Measurements from ENCODE around the gene GRM4. TPM values are rescaled to one million over a fixed set of nuclear protein-coding genes. Genes with fewer than 3 reads are reported as not detected.
A peak's percentile ranks its signal among the peaks of the same experiment; 100 is the strongest.

The GRM4 gene
- total and polyA plus RNA-seq, 9 of the 15 experiments (the other 6 are each of a cell fraction or from before 2014, with no cell fraction given): 0.18 TPM; not detected in 8

DNA sequence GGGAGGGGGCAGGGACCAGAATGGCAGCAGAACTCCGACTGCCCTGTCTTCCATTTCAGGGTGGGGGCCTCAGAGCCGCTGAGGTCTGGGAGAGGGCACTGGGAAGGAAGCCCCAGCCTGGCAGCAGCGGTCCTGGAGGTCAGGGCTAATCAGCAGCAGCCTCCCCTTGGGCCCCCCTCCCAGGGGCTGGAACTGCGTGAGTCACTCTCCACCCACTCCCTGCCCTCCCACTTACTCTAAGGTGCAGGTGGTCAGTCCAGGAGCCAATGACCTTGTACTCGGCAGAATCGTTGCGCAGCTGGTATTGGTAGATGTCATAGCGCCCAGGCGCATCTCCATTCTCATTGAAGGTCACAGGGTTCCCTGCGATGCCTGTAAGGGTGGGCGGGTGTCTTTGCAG is 105.9 kb downstream of the GRM4 start:
- intact Hi-C loops (cut with micrococcal nuclease): no loop called here

More for the DNA sequence above, 105.9 kb downstream of the GRM4 start:
- ATAC-seq: peak; percentile 41; the same call in 1 of the 3 replicates
- peaks cover 0 to 14% of the 10 kb centered on the region in 2 experiments; a peak in 1 of 5 replicates for H3K4me1 ChIP-seq (replicated peaks in 1 of 2; ENCODE audit: control insufficient read depth in 2 of 2, insufficient read depth in 2 of 2, low read length in 2 of 2)
- FAIRE-seq: no peak
- peak; percentile 46 to 74 (median 63) for DNase-seq (ENCODE audit: extremely low read depth in 1 of 4, low spot score in 3 of 4)
- no peaks in the 10 kb centered on the region for H3K36me3 ChIP-seq (ENCODE audit: control insufficient read depth, insufficient read depth, low read length)
- H3K4me3 ChIP-seq: no peak overlapping the region
- BruUV-seq (replicated peaks): no TSS peak
- no peaks in the 10 kb centered on the region for H3K9me1 ChIP-seq (ENCODE audit: control insufficient read depth, insufficient read depth, low read length)
- no peaks in the 10 kb centered on the region; the same call in 1 of the 2 replicates for H3K9me3 ChIP-seq (replicated peaks; ENCODE audit: control insufficient read depth, insufficient read depth, low read depth, low read length)
- WGBS (ENCODE audit: insufficient coverage, low coverage, missing lambda C conversion rate): 2% methylated on average over 11 of the region's 11 CpGs
- H3K27me3 ChIP-seq (ENCODE audit: control insufficient read depth in 2 of 2, insufficient read depth in 2 of 2, low read length in 2 of 2): peaks cover 38 to 50% of the 10 kb centered on the region in 2 experiments
- TF ChIP-seq, protein P1, sequence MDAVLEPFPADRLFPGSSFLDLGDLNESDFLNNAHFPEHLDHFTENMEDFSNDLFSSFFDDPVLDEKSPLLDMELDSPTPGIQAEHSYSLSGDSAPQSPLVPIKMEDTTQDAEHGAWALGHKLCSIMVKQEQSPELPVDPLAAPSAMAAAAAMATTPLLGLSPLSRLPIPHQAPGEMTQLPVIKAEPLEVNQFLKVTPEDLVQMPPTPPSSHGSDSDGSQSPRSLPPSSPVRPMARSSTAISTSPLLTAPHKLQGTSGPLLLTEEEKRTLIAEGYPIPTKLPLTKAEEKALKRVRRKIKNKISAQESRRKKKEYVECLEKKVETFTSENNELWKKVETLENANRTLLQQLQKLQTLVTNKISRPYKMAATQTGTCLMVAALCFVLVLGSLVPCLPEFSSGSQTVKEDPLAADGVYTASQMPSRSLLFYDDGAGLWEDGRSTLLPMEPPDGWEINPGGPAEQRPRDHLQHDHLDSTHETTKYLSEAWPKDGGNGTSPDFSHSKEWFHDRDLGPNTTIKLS (IDR thresholded peaks at IDR 0.05; ENCODE audit: borderline replicate concordance, low read depth): no peak
- no peak for TF ChIP-seq RBM39 (optimal IDR thresholded peaks at IDR 0.05; ENCODE audit: low read depth, low read length)
- TF ChIP-seq ZBTB7A (IDR thresholded peaks at IDR 0.05; ENCODE audit: borderline replicate concordance, control insufficient read depth, low read depth, low read length): peak; percentile 63; the same call in 1 of the 2 replicates
- TF ChIP-seq EGR1 (conservative IDR thresholded peaks at IDR 0.05): peak; percentile 92
- TF ChIP-seq, protein P2, sequence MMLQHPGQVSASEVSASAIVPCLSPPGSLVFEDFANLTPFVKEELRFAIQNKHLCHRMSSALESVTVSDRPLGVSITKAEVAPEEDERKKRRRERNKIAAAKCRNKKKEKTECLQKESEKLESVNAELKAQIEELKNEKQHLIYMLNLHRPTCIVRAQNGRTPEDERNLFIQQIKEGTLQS (IDR thresholded peaks at IDR 0.05): peak; percentile 21; the same call in 1 of the 2 replicates
- TF ChIP-seq, protein P2 (CRISPR knock-in tag; conservative IDR thresholded peaks at IDR 0.05): no peak
- peak; percentile 71; the same call in 1 of the 2 replicates for TF ChIP-seq JUND (IDR thresholded peaks at IDR 0.05; ENCODE audit: borderline replicate concordance, low read depth, low read length)
- no peak for TF ChIP-seq JUND (tag; IDR thresholded peaks at IDR 0.05; ENCODE audit: borderline replicate concordance, low read depth, low read length)
- peak; percentile 42; the same call in 1 of the 2 replicates for TF ChIP-seq CBFA2T3 (IDR thresholded peaks at IDR 0.05)
- CTCF ChIA-PET (ENCODE audit: low intra/inter-chr PET ratio): no interaction called here
- H3K4me2 ChIP-seq (ENCODE audit: insufficient read depth, low read length): no peak overlapping the region
- no peak overlapping the region for H2AFZ ChIP-seq (ENCODE audit: low read depth, low read length)
- no peak overlapping the region for H3K27ac ChIP-seq (ENCODE audit: extremely low read depth, low read depth, low read length)
- peaks cover 30% of the 10 kb centered on the region for H4K20me1 ChIP-seq (replicated peaks; ENCODE audit: control insufficient read depth, insufficient read depth, low read length)
- in situ Hi-C loops (cut with MboI): no loop called here
- H3K79me2 ChIP-seq (ENCODE audit: control insufficient read depth, insufficient read depth, low read length): no peaks in the 10 kb centered on the region
- no peak overlapping the region for H3K9ac ChIP-seq (ENCODE audit: insufficient read depth in 1 of 2, low read depth in 2 of 2, low read length in 2 of 2)
- POLR2A ChIA-PET: no interaction called here
